ENCODE data around the gene OR8K1.

The OR8K1 gene

DNA sequence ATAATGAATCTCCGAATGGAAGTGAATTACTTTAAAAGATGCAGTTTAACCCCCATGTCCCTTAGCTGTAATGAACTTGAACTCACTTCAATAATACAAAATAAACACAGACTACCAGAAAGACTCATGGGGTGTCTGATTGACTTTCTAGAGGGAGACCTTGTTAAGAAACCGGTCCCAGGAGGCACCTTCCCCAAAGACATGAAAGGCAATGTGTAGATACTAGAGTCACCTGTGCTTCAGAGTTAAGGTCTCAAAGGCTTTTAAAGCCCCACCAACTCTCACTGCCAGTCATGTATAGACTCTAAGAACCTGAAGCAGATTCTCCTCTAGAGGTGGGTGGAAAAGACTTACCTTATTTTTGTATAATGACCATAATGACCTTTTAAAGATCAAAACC, 8.2 kb downstream of the OR8K1 start, which contains the start of gene OR8J1:
OR8J1 (plus strand) TSS at position 301 of the 400 bp plus-strand sequence. CDS start 5,956 bp downstream, outside the sequence.
- no peaks in the 10 kb centered on the region for H3K79me2 ChIP-seq (ENCODE audit: insufficient read depth, low read length)
- H3K36me3 ChIP-seq (ENCODE audit: insufficient read depth, low read length), result no peaks in the 10 kb centered on the region
- no peaks in the 10 kb centered on the region for H3K4me1 ChIP-seq (ENCODE audit: insufficient read depth, low read length)
- H2AFZ ChIP-seq (ENCODE audit: low read depth, low read length), result no peak within 1 kb of the TSS
- no peak for TF ChIP-seq EZH2 (IDR thresholded peaks at IDR 0.05; ENCODE audit: borderline replicate concordance, low read depth, low read length, severe bottlenecking)
- TF ChIP-seq, protein P1, sequence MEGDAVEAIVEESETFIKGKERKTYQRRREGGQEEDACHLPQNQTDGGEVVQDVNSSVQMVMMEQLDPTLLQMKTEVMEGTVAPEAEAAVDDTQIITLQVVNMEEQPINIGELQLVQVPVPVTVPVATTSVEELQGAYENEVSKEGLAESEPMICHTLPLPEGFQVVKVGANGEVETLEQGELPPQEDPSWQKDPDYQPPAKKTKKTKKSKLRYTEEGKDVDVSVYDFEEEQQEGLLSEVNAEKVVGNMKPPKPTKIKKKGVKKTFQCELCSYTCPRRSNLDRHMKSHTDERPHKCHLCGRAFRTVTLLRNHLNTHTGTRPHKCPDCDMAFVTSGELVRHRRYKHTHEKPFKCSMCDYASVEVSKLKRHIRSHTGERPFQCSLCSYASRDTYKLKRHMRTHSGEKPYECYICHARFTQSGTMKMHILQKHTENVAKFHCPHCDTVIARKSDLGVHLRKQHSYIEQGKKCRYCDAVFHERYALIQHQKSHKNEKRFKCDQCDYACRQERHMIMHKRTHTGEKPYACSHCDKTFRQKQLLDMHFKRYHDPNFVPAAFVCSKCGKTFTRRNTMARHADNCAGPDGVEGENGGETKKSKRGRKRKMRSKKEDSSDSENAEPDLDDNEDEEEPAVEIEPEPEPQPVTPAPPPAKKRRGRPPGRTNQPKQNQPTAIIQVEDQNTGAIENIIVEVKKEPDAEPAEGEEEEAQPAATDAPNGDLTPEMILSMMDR (IDR thresholded peaks at IDR 0.05; ENCODE audit: borderline replicate concordance, extremely low read depth, low read length, poor library complexity, severe bottlenecking), result no peak
- no peak within 1 kb of the TSS for H3K9ac ChIP-seq (ENCODE audit: low read depth, low read length)
- ATAC-seq (ENCODE audit: insufficient read depth, low read depth), result no peak
- no peaks in the 10 kb centered on the region for H3K9me3 ChIP-seq (ENCODE audit: insufficient read depth, low read length, severe bottlenecking)
- H3K27ac ChIP-seq (ENCODE audit: low read length), result no peak within 1 kb of the TSS
- H3K4me3 ChIP-seq (ENCODE audit: low read depth in 1 of 2, low read length in 2 of 2), result no peak within 1 kb of the TSS
- no peak for DNase-seq
- H3K4me2 ChIP-seq (ENCODE audit: insufficient read depth, low read length), result no peak within 1 kb of the TSS
- H3K27me3 ChIP-seq (ENCODE audit: insufficient read depth, low read length, poor library complexity), result no peaks in the 10 kb centered on the region
- H4K20me1 ChIP-seq (ENCODE audit: insufficient read depth, low read length), result no peaks in the 10 kb centered on the region

DNA sequence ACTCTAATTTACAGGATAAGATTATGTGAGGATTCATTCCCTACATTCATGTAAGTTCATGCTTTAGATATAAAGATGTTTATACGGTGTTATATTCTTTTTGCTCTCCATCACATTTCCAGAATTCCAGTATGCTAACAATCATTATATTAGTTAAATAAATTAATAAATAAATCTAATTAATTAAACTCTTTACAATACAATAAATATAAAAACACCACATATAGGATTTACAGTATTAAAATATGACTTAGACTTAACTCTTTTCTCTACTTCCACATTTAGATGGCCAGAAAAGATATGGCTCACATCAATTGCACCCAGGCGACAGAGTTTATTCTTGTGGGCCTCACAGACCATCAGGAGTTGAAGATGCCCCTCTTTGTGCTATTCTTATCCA, 29.5 kb downstream of the OR8K1 start, which contains the start of gene OR8U1:
OR8U1 (plus strand) TSS at position 301 of the 400 bp plus-strand sequence; CDS start at position 301, 0 bp downstream.
- H2AFZ ChIP-seq (ENCODE audit: low read depth, low read length), result no peak within 1 kb of the TSS
- no peaks in the 10 kb centered on the region for H3K27me3 ChIP-seq (ENCODE audit: insufficient read depth, low read length, poor library complexity)
- H3K4me1 ChIP-seq (ENCODE audit: insufficient read depth, low read length), result no peaks in the 10 kb centered on the region
- TF ChIP-seq EZH2 (IDR thresholded peaks at IDR 0.05; ENCODE audit: borderline replicate concordance, low read depth, low read length, severe bottlenecking), result no peak
- TF ChIP-seq, protein P1 (IDR thresholded peaks at IDR 0.05; ENCODE audit: borderline replicate concordance, extremely low read depth, low read length, poor library complexity, severe bottlenecking), result no peak
- H3K27ac ChIP-seq (ENCODE audit: low read length), result no peak within 1 kb of the TSS
- H3K9ac ChIP-seq (ENCODE audit: low read depth, low read length), result no peak within 1 kb of the TSS
- no peaks in the 10 kb centered on the region for H3K36me3 ChIP-seq (ENCODE audit: insufficient read depth, low read length)
- DNase-seq (no peak), ATAC-seq (ENCODE audit: insufficient read depth, low read depth) (no peak)
- H3K9me3 ChIP-seq (ENCODE audit: insufficient read depth, low read length, severe bottlenecking), result no peaks in the 10 kb centered on the region
- H3K4me2 ChIP-seq (ENCODE audit: insufficient read depth, low read length), result no peak within 1 kb of the TSS
- H3K4me3 ChIP-seq (ENCODE audit: low read depth in 1 of 2, low read length in 2 of 2), result no peak within 1 kb of the TSS
- H3K79me2 ChIP-seq (ENCODE audit: insufficient read depth, low read length), result no peaks in the 10 kb centered on the region
- no peaks in the 10 kb centered on the region for H4K20me1 ChIP-seq (ENCODE audit: insufficient read depth, low read length)

DNA sequence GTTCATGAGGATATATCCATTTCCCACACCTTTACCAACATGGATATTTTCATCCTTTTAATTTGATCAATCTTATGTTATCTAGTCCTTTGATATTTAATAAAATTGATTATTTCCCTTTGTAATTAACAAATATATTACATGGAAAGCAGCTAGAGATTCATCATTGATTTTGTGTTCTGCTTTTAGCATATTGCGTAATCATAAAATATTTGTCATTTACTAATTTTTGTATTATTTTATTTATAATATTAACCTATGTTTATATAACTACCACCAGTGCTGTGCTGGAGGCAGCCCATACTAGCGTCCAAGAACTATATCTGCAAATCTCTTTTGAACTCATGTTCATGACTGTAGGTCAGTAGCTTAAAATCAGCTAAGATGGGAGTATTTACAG, 34.3 kb downstream of the OR8K1 start:
- no peaks in the 10 kb centered on the region for H3K4me1 ChIP-seq (ENCODE audit: insufficient read depth, low read length)
- H3K4me3 ChIP-seq (ENCODE audit: low read depth in 1 of 2, low read length in 2 of 2), result no peak overlapping the region
- H3K27me3 ChIP-seq (ENCODE audit: insufficient read depth, low read length, poor library complexity), result no peaks in the 10 kb centered on the region
- DNase-seq (no peak), ATAC-seq (ENCODE audit: insufficient read depth, low read depth) (no peak)
- TF ChIP-seq, protein P1 (IDR thresholded peaks at IDR 0.05; ENCODE audit: borderline replicate concordance, extremely low read depth, low read length, poor library complexity, severe bottlenecking), result no peak
- TF ChIP-seq EZH2 (IDR thresholded peaks at IDR 0.05; ENCODE audit: borderline replicate concordance, low read depth, low read length, severe bottlenecking), result no peak
- no peaks in the 10 kb centered on the region for H3K79me2 ChIP-seq (ENCODE audit: insufficient read depth, low read length)
- H4K20me1 ChIP-seq (ENCODE audit: insufficient read depth, low read length), result no peaks in the 10 kb centered on the region
- no peak overlapping the region for H3K4me2 ChIP-seq (ENCODE audit: insufficient read depth, low read length)
- no peak overlapping the region for H3K9ac ChIP-seq (ENCODE audit: low read depth, low read length)
- H3K9me3 ChIP-seq (ENCODE audit: insufficient read depth, low read length, severe bottlenecking), result no peaks in the 10 kb centered on the region
- H3K27ac ChIP-seq (ENCODE audit: low read length), result no peak overlapping the region
- H3K36me3 ChIP-seq (ENCODE audit: insufficient read depth, low read length), result no peaks in the 10 kb centered on the region
- H2AFZ ChIP-seq (ENCODE audit: low read depth, low read length), result no peak overlapping the region

DNA sequence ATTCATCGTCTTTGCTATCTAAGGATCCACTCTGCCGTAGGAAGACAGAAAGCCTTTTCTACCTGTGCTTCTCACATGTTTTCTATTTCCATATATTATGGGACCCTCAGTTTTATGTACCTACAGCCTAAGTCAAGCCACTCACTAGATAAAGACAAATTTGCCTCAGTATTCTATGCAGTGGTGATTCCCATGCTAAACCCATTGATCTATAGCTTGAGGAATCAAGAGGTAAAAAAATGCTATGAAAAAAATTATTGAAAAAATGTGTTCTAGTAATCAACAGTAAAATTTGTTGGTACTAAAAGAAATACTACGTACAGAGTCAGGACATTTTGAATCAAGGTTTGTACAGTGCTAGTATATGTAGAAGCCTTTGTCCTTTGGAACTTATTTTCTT, 48.5 kb downstream of the OR8K1 start:
- no peaks in the 10 kb centered on the region for H3K4me1 ChIP-seq (ENCODE audit: insufficient read depth, low read length)
- H2AFZ ChIP-seq (ENCODE audit: low read depth, low read length), result no peak overlapping the region
- no peaks in the 10 kb centered on the region for H3K9me3 ChIP-seq (ENCODE audit: insufficient read depth, low read length, severe bottlenecking)
- H4K20me1 ChIP-seq (ENCODE audit: insufficient read depth, low read length), result no peaks in the 10 kb centered on the region
- no peak overlapping the region for H3K4me3 ChIP-seq (ENCODE audit: low read depth in 1 of 2, low read length in 2 of 2)
- no peak overlapping the region for H3K9ac ChIP-seq (ENCODE audit: low read depth, low read length)
- H3K79me2 ChIP-seq (ENCODE audit: insufficient read depth, low read length), result no peaks in the 10 kb centered on the region
- TF ChIP-seq, protein P1 (IDR thresholded peaks at IDR 0.05; ENCODE audit: borderline replicate concordance, extremely low read depth, low read length, poor library complexity, severe bottlenecking), result no peak
- no peak for TF ChIP-seq EZH2 (IDR thresholded peaks at IDR 0.05; ENCODE audit: borderline replicate concordance, low read depth, low read length, severe bottlenecking)
- DNase-seq (no peak), ATAC-seq (ENCODE audit: insufficient read depth, low read depth) (no peak)
- no peak overlapping the region for H3K27ac ChIP-seq (ENCODE audit: low read length)
- H3K36me3 ChIP-seq (ENCODE audit: insufficient read depth, low read length), result no peaks in the 10 kb centered on the region
- no peaks in the 10 kb centered on the region for H3K27me3 ChIP-seq (ENCODE audit: insufficient read depth, low read length, poor library complexity)
- H3K4me2 ChIP-seq (ENCODE audit: insufficient read depth, low read length), result no peak overlapping the region
